Smooth muscle cell (in vitro differentiated cells): ENCODE results near the gene TFEB. TPM values are rescaled to one million over a fixed set of nuclear protein-coding genes. Genes with fewer than 3 reads are reported as not detected.

ENCODE experiments used
- DNase-seq: peaks from one replicate; lab custom pipeline; 2025; ENCODE audit not compliant: unreplicated experiment; lab: John Stamatoyannopoulos, UW
- H2AFZ ChIP-seq: fragments of 200-600 bp; sonication (generic); 2 replicates; pipeline ENCODE4 v1.6.0; 2016; ENCODE audit warnings: antibody characterized with exemption, low read depth, mild to moderate bottlenecking
- H3F3A ChIP-seq: fragments of 200-600 bp; sonication (generic); 2 replicates; pipeline ENCODE4 v1.6.0; 2017; ENCODE audit warnings: antibody characterized with exemption, low read depth
- H3K27ac ChIP-seq: fragments of 200-600 bp; sonication (generic); 2 replicates; pipeline ENCODE4 v1.5.1; 2016; ENCODE audit warnings: low read depth, mild to moderate bottlenecking
- H3K27me3 ChIP-seq: fragments of 200-600 bp; sonication (generic); 2 replicates; pipeline ENCODE4 v1.6.1; 2016; ENCODE audit warnings: low read depth, mild to moderate bottlenecking
- H3K36me3 ChIP-seq: fragments of 200-600 bp; sonication (generic); 2 replicates; pipeline ENCODE4 v1.5.1; 2016; ENCODE audit warnings: low read depth
- H3K4me1 ChIP-seq: fragments of 200-600 bp; sonication (generic); 2 replicates; pipeline ENCODE4 v1.5.1; 2016; ENCODE audit warnings: low read depth
- H3K4me2 ChIP-seq: fragments of 200-600 bp; sonication (generic); 2 replicates; pipeline ENCODE4 v1.6.0; 2016; ENCODE audit warnings: mild to moderate bottlenecking
- H3K4me3 ChIP-seq: fragments of 200-600 bp; sonication (generic); 2 replicates; pipeline ENCODE4 v1.5.1; 2016; ENCODE audit warnings: mild to moderate bottlenecking
- H3K79me2 ChIP-seq: fragments of 200-600 bp; sonication (generic); 2 replicates; pipeline ENCODE4 v1.6.0; 2016; ENCODE audit warnings: low read depth, mild to moderate bottlenecking
- H3K9ac ChIP-seq: fragments of 200-600 bp; sonication (generic); 2 replicates; pipeline ENCODE4 v1.6.0; 2016; ENCODE audit warnings: low read depth
- H3K9me3 ChIP-seq: fragments of 200-600 bp; sonication (generic); replicated peaks from 2 replicates; pipeline ENCODE4 v1.5.1; 2016; ENCODE audit warnings: low read depth
- H4K20me1 ChIP-seq: fragments of 200-600 bp; sonication (generic); 2 replicates; pipeline ENCODE4 v1.6.0; 2016; ENCODE audit warnings: low read depth
- WGBS: methylation state at CpG from one replicate; pipeline ENCODE4 v1.1.7; 2016; ENCODE audit warnings: low lambda C conversion rate; 5-methylcytosine and 5-hydroxymethylcytosine counted together
- polyA plus RNA-seq: library from polyadenylated mRNA; unstranded; fragments of >200 nt; fragmentation: Nextera tagmentation; extraction: Ambion mirVana; gene quantifications from 2 replicates; pipeline ENCODE4 v1.2.1, GENCODE V29; 2016
- total RNA-seq: library from RNA; depleted of rRNA; stranded (reverse); fragments of >200 nt; gene quantifications from 2 replicates; pipeline ENCODE4 v1.2.3, GENCODE V29; 2014
- TF ChIP-seq, protein P1 (sequence below): fragments of 200-600 bp; sonication (generic); IDR thresholded peaks from 2 replicates; pipeline ENCODE4 v1.5.1; 2017; ENCODE audit warnings: borderline replicate concordance, mild to moderate bottlenecking, antibody characterized with exemption; ENCODE audit not compliant: insufficient read depth, poor library complexity, severe bottlenecking

TFEB gene
- total and polyA plus RNA-seq, 2 experiments from 2014 or later: 15.3 to 15.7 TPM

GRCh38 chr6:41677124-41677921 is 58.1 kb downstream of the TFEB start:
- Histone ChIP-seq H3K36me3 (no peaks in the 10 kb centered on the region), H3K4me2 (no peak overlapping the region), H3K9me3 (no peaks in the 10 kb centered on the region), H3K9ac (no peak overlapping the region), H3K79me2 (no peaks in the 10 kb centered on the region), H3F3A (no peaks in the 10 kb centered on the region), H4K20me1 (no peaks in the 10 kb centered on the region), H2AFZ (no peak overlapping the region), H3K4me3 (no peak overlapping the region), H3K27ac (no peak overlapping the region), H3K27me3 (no peaks in the 10 kb centered on the region), H3K4me1 (peaks cover 4% of the 10 kb centered on the region)
- TF ChIP-seq, protein P1, sequence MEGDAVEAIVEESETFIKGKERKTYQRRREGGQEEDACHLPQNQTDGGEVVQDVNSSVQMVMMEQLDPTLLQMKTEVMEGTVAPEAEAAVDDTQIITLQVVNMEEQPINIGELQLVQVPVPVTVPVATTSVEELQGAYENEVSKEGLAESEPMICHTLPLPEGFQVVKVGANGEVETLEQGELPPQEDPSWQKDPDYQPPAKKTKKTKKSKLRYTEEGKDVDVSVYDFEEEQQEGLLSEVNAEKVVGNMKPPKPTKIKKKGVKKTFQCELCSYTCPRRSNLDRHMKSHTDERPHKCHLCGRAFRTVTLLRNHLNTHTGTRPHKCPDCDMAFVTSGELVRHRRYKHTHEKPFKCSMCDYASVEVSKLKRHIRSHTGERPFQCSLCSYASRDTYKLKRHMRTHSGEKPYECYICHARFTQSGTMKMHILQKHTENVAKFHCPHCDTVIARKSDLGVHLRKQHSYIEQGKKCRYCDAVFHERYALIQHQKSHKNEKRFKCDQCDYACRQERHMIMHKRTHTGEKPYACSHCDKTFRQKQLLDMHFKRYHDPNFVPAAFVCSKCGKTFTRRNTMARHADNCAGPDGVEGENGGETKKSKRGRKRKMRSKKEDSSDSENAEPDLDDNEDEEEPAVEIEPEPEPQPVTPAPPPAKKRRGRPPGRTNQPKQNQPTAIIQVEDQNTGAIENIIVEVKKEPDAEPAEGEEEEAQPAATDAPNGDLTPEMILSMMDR: no peak
- WGBS: 61% methylated on average over 25 of the region's 25 CpGs
- no peak for DNase-seq

DNA sequence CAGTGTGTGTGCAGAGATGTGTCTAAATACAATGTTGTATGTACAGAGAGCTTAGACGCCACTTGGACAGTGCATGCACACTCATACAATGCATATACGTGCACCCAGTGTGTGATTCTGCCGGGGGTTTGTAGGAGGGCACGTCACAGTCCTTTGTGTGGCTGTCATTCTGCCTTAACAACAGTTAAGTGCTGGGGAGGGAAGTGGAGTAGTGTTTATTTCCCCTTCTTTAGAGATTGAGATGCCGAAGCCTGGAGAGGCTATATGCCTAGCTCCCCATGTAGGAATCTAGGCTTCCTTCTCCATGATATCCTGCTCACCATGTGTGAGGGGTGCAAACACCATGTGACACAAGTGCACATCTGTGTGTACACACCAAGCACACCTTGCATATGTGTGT is 59.0 kb downstream of the TFEB start:
- Histone ChIP-seq H2AFZ (no peak overlapping the region), H3K4me1 (no peaks in the 10 kb centered on the region), H3F3A (no peaks in the 10 kb centered on the region), H3K79me2 (no peaks in the 10 kb centered on the region), H3K36me3 (no peaks in the 10 kb centered on the region), H3K27me3 (no peaks in the 10 kb centered on the region), H3K9me3 (no peaks in the 10 kb centered on the region), H3K4me2 (no peak overlapping the region), H3K27ac (no peak overlapping the region), H3K9ac (no peak overlapping the region), H4K20me1 (no peaks in the 10 kb centered on the region), H3K4me3 (no peak overlapping the region)
- TF ChIP-seq, protein P1: no peak
- 91% methylated on average over 5 of the region's 5 CpGs for WGBS
- DNase-seq: no peak

DNA sequence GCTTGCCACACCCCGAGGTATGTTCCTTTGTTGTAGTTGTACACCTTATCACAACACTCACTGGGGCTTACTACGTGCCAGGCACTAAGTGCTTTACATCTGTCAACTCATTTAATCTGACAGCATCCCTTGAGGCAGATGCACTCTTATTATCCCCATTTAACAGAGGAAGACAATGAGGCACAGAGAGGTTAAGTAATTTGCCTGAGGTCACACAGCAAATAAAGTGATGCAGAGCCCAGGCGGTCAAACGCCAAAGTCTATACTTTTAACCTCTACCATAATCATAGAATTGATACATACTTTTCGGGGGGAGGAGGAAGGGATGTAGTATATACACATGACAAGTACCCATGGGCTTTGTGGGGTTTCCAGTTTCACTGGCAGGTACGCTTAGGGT is 59.4 kb downstream of the TFEB start:
- Histone ChIP-seq H4K20me1 (no peaks in the 10 kb centered on the region), H3K36me3 (no peaks in the 10 kb centered on the region), H3F3A (no peaks in the 10 kb centered on the region), H3K27ac (no peak overlapping the region), H3K9ac (no peak overlapping the region), H2AFZ (no peak overlapping the region), H3K4me2 (no peak overlapping the region), H3K79me2 (no peaks in the 10 kb centered on the region), H3K4me3 (no peak overlapping the region), H3K27me3 (no peaks in the 10 kb centered on the region), H3K4me1 (no peaks in the 10 kb centered on the region), H3K9me3 (no peaks in the 10 kb centered on the region)
- TF ChIP-seq, protein P1: no peak
- WGBS: 90% methylated on average over 6 of the region's 6 CpGs
- DNase-seq: no peak
